Endothelial cell of umbilical vein (primary cell): ENCODE data around the gene TMEM145. TPM values are rescaled to one million over a fixed set of nuclear protein-coding genes. Genes with fewer than 3 reads are reported as not detected.

Experiments
- BruUV-seq: library from RNA; stranded (reverse); fragments of 400-500 nt; replicated peaks from 2 replicates; lab custom pipeline; 2021; lab: Mats Ljungman, UMichigan
- CTCF ChIA-PET: fragments of 300-600, 350-600 bp; sonication (Branson Sonifier 250); formaldehyde crosslinking; loops from one replicate; lab custom pipeline; 2021; ENCODE audit warnings: antibody characterized with exemption, inconsistent platforms; lab: Charles Lee
- POLR2A ChIA-PET: fragments of 300-600, 350-600 bp; sonication (Branson Sonifier 250); formaldehyde crosslinking; loops from one replicate; lab custom pipeline; 2021; ENCODE audit warnings: antibody characterized with exemption, inconsistent platforms; lab: Charles Lee
- DNase-seq: peaks from one replicate; pipeline ENCODE4 v3.0.0-alpha.2; 2011; ENCODE audit warnings: low read depth, low spot score
- FAIRE-seq: peaks from 2 replicates; lab custom pipeline; 2011; peaks lifted over from hg19 to GRCh38; lab: Jason Lieb, UNC
- H2AFZ ChIP-seq: 2 replicates; pipeline ENCODE4 v1.6.0; 2012; ENCODE audit warnings: low read depth, low read length, control low read depth, inconsistent platforms
- H3K27ac ChIP-seq: 2 replicates; pipeline ENCODE4 v1.5.1; 2011; ENCODE audit warnings: low read depth, mild to moderate bottlenecking, control low read depth, low read length, moderate library complexity; ENCODE audit not compliant: insufficient read depth
- H3K27me3 ChIP-seq, 2 experiments: 2 replicates each; pipeline versions ENCODE4 v1.6.0 to v1.6.1; 2011; ENCODE audit warnings: low read length in 2 of 2, mixed read lengths in 1 of 2; ENCODE audit not compliant: control insufficient read depth in 2 of 2, insufficient read depth in 2 of 2
- H3K36me3 ChIP-seq, 2 experiments: 2 replicates in 1 of 2; 3 replicates in 1 of 2; pipeline ENCODE4 v1.5.1; 2011; ENCODE audit warnings: low read length in 2 of 2, mild to moderate bottlenecking in 1 of 2, moderate library complexity in 1 of 2; ENCODE audit not compliant: control insufficient read depth in 2 of 2, insufficient read depth in 2 of 2; ENCODE audit errors: extremely low read depth in 1 of 2
- H3K4me1 ChIP-seq: 3 replicates; pipeline ENCODE4 v1.5.1; 2011; ENCODE audit warnings: mild to moderate bottlenecking, low read length; ENCODE audit not compliant: control insufficient read depth, insufficient read depth; ENCODE audit errors: extremely low read depth
- H3K4me2 ChIP-seq: 2 replicates; pipeline ENCODE4 v1.6.1; 2011; ENCODE audit warnings: low read length, control low read depth, mixed read lengths; ENCODE audit not compliant: insufficient read depth
- H3K4me3 ChIP-seq, 3 experiments: fragments of 200-600 bp in 1 of 3; sonication (generic), shearing (Covaris generic) in 1 of 3; replicated peaks in 1 of 3; 2 replicates each; pipeline ENCODE4 v1.5.1; 2011 to 2016; ENCODE audit warnings: control low read depth in 3 of 3, low read length in 3 of 3, mild to moderate bottlenecking in 2 of 3, inconsistent platforms in 1 of 3, low read depth in 1 of 3, moderate library complexity in 1 of 3; ENCODE audit not compliant: insufficient read depth in 1 of 3
- H3K79me2 ChIP-seq: 2 replicates; pipeline ENCODE4 v1.6.0; 2012; ENCODE audit warnings: low read length, inconsistent platforms; ENCODE audit not compliant: control insufficient read depth, insufficient read depth
- H3K9ac ChIP-seq: replicated peaks from 2 replicates; pipeline ENCODE3; 2011; ENCODE audit warnings: low read length, control low read depth; ENCODE audit not compliant: insufficient read depth; ENCODE audit errors: extremely low read depth
- H3K9me1 ChIP-seq: replicated peaks from 3 replicates; pipeline ENCODE4 v1.6.0; 2011; ENCODE audit warnings: mild to moderate bottlenecking, low read length; ENCODE audit not compliant: control insufficient read depth, insufficient read depth; ENCODE audit errors: extremely low read depth
- H3K9me3 ChIP-seq: replicated peaks from 2 replicates; pipeline ENCODE4 v1.5.1; 2012; ENCODE audit warnings: low read length, inconsistent platforms; ENCODE audit not compliant: control insufficient read depth, insufficient read depth
- H4K20me1 ChIP-seq: replicated peaks from 2 replicates; pipeline ENCODE3; 2011; ENCODE audit warnings: mild to moderate bottlenecking, low read length; ENCODE audit not compliant: control insufficient read depth, insufficient read depth; ENCODE audit errors: extremely low read depth
- EZH2 ChIP-seq: IDR thresholded peaks from 2 replicates; pipeline ENCODE4 v1.6.1; 2012; ENCODE audit warnings: borderline replicate concordance, low read depth, mild to moderate bottlenecking, moderate library complexity, low read length, inconsistent platforms; ENCODE audit not compliant: severe bottlenecking
- FOS ChIP-seq: IDR thresholded peaks from 2 replicates; pipeline ENCODE4 v1.6.1; 2011; ENCODE audit warnings: mild to moderate bottlenecking, low read length, moderate library complexity, borderline replicate concordance; ENCODE audit not compliant: insufficient read depth
- GATA2 ChIP-seq: IDR thresholded peaks from 2 replicates; pipeline ENCODE4 v1.7.0; 2011; ENCODE audit warnings: low read depth, mild to moderate bottlenecking, moderate library complexity, mixed read lengths, low read length; ENCODE audit not compliant: insufficient read length, insufficient read depth
- JUN ChIP-seq: IDR thresholded peaks from 2 replicates; pipeline ENCODE4 v1.6.1; 2011; ENCODE audit warnings: borderline replicate concordance, low read depth; ENCODE audit not compliant: insufficient read length, insufficient read depth
- MYC ChIP-seq: IDR thresholded peaks from one replicate; pipeline ENCODE4 v1.6.1; 2011; ENCODE audit warnings: mild to moderate bottlenecking, low read depth, low read length
- POLR2A ChIP-seq: IDR thresholded peaks from 2 replicates; pipeline ENCODE4 v1.6.1; 2012; ENCODE audit warnings: low read depth, mild to moderate bottlenecking, control low read depth, low read length
- POLR2AphosphoS5 ChIP-seq: IDR thresholded peaks from 2 replicates; pipeline ENCODE4 v1.6.1; 2012; ENCODE audit warnings: low read depth, mild to moderate bottlenecking, control low read depth, low read length, moderate library complexity; ENCODE audit not compliant: insufficient read depth
- dilution Hi-C: fragments of 300-500 bp; cut with MboI; formaldehyde crosslinking; loops from one replicate; pipeline ENCODE4 v1.15.0; 2019; ENCODE audit warnings: low sequenced_read_pairs; ENCODE audit not compliant: extremely low pct_ligation_motif_present
- intact Hi-C: fragments of 100-400 bp; cut with micrococcal nuclease; formaldehyde crosslinking; loops from one replicate; pipeline ENCODE4 v1.10.0; 2022
- polyA plus RNA-seq, 4 experiments: library from polyadenylated mRNA; depleted of rRNA in 3 of 4; stranded (reverse) in 3 of 4; unstranded in 1 of 4; fragments of >200 nt; gene quantifications; 2 replicates each; pipeline versions ENCODE4 v1.2.1 to v1.2.3, GENCODE V29; 2011 to 2012; ENCODE audit warnings: missing spikeins in 1 of 4
- total RNA-seq: library from RNA; stranded (reverse); gene quantifications from 2 replicates; pipeline ENCODE4 v1.2.3, GENCODE V29; 2021
- TF ChIP-seq, protein P1 (sequence below), 2 donors: IDR thresholded peaks; 1 replicate in 1 of 2; 2 replicates in 1 of 2; pipeline ENCODE4 v1.5.1; 2011; ENCODE audit warnings: low read length in 2 of 2, mild to moderate bottlenecking in 2 of 2, moderate library complexity in 2 of 2, control low read depth in 1 of 2, inconsistent platforms in 1 of 2, low read depth in 1 of 2; ENCODE audit not compliant: insufficient read depth in 1 of 2; ENCODE audit errors: extremely low read depth in 1 of 2
- TF ChIP-seq, protein P2 (sequence below): IDR thresholded peaks from 2 replicates; pipeline ENCODE4 v1.6.1; 2011; ENCODE audit not compliant: insufficient read depth, insufficient read length

The TMEM145 gene
- total and polyA plus RNA-seq, 2 donors (not counting 3 experiments of a cell fraction or from before 2014, with no cell fraction given), result not detected

DNA sequence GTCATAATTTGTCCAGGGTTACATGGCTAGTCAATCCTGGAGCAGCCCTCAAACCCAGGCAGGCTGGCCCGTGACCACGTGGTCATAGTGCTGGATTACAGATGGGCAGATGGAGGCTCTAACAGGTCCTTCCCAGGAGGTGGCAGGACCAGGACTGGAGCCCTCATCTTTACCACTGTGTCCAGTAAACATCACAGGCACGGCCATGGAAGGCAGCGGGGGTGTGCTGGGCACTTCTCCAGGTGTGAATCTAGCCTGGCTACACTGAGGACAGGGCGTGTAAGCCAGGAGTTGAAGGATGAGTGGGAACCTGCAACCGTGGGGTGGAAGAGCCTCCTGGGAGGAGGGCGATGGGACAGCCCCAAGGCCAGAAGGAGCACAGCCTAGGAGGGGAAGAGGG is 38.0 kb upstream of the TMEM145 start:
- H3K27me3 ChIP-seq, result no peaks in the 10 kb centered on the region
- DNase-seq (no peak), FAIRE-seq (no peak)
- no TSS peak for BruUV-seq
- TF ChIP-seq, protein P1, sequence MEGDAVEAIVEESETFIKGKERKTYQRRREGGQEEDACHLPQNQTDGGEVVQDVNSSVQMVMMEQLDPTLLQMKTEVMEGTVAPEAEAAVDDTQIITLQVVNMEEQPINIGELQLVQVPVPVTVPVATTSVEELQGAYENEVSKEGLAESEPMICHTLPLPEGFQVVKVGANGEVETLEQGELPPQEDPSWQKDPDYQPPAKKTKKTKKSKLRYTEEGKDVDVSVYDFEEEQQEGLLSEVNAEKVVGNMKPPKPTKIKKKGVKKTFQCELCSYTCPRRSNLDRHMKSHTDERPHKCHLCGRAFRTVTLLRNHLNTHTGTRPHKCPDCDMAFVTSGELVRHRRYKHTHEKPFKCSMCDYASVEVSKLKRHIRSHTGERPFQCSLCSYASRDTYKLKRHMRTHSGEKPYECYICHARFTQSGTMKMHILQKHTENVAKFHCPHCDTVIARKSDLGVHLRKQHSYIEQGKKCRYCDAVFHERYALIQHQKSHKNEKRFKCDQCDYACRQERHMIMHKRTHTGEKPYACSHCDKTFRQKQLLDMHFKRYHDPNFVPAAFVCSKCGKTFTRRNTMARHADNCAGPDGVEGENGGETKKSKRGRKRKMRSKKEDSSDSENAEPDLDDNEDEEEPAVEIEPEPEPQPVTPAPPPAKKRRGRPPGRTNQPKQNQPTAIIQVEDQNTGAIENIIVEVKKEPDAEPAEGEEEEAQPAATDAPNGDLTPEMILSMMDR (IDR thresholded peaks at IDR 0.05; ENCODE audit: extremely low read depth in 1 of 2, insufficient read depth in 1 of 2, low read depth in 1 of 2, low read length in 2 of 2), result no peak
- no peak overlapping the region for H3K4me2 ChIP-seq
- H3K9me1 ChIP-seq, result no peaks in the 10 kb centered on the region
- H4K20me1 ChIP-seq, result no peaks in the 10 kb centered on the region
- no peak overlapping the region for H2AFZ ChIP-seq
- H3K4me1 ChIP-seq, result peaks cover 40% of the 10 kb centered on the region
- H3K9ac ChIP-seq, result no peak overlapping the region
- H3K36me3 ChIP-seq, result peaks cover 12 to 28% of the 10 kb centered on the region in 2 experiments
- peaks cover 40% of the 10 kb centered on the region for H3K79me2 ChIP-seq
- ChIA-PET POLR2A (no interaction called here), CTCF (interaction anchor here (1.0 kb wide), 1 partner anchor 28 kb away, joined by 4 read pairs; no protein-coding TSS in a partner anchor)
- H3K27ac ChIP-seq, result no peak overlapping the region
- H3K9me3 ChIP-seq, result no peaks in the 10 kb centered on the region
- dilution Hi-C loops, result no loop called here
- H3K4me3 ChIP-seq, result no peak overlapping the region
- intact Hi-C loops, result no loop called here

DNA sequence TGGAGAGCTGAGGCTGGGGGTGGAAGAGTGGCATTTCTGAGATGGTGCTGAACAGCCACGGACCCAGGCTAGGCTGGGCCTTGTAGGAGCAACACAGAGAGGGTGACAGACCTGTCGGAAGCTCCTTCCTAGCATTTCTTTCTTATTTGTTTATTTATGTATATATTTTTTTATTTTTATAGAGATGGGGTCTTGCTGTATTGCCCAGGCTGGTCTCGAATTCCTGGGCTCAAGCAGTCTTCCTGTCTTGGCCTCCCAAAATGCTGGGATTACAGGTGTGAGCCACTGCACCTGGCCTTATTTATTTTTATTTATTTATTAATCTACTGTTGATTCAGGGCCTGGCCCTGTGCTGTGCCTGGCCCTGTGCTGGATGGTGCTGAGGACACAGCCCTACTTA is 37.6 kb upstream of the TMEM145 start:
- H3K27me3 ChIP-seq, result no peaks in the 10 kb centered on the region
- H3K9ac ChIP-seq, result no peak overlapping the region
- intact Hi-C loops, result no loop called here
- peaks cover 39% of the 10 kb centered on the region for H3K79me2 ChIP-seq
- dilution Hi-C loops, result no loop called here
- H3K4me3 ChIP-seq, result no peak overlapping the region
- no peaks in the 10 kb centered on the region for H3K9me1 ChIP-seq
- peaks cover 12 to 28% of the 10 kb centered on the region in 2 experiments for H3K36me3 ChIP-seq
- H3K4me2 ChIP-seq, result no peak overlapping the region
- no peak for DNase-seq
- FAIRE-seq, result no peak
- ChIA-PET CTCF (interaction anchor here (1.0 kb wide), 1 partner anchor 28 kb away, joined by 4 read pairs; no protein-coding TSS in a partner anchor), POLR2A (no interaction called here)
- no peaks in the 10 kb centered on the region for H3K9me3 ChIP-seq
- H2AFZ ChIP-seq, result no peak overlapping the region
- no peak overlapping the region for H3K27ac ChIP-seq
- H4K20me1 ChIP-seq, result no peaks in the 10 kb centered on the region
- BruUV-seq, result no TSS peak
- no peak for TF ChIP-seq EZH2
- TF ChIP-seq, protein P1 (IDR thresholded peaks at IDR 0.05; ENCODE audit: extremely low read depth in 1 of 2, insufficient read depth in 1 of 2, low read depth in 1 of 2, low read length in 2 of 2), result no peak
- TF ChIP-seq GATA2, result no peak
- no peak for TF ChIP-seq POLR2A
- TF ChIP-seq, protein P2, sequence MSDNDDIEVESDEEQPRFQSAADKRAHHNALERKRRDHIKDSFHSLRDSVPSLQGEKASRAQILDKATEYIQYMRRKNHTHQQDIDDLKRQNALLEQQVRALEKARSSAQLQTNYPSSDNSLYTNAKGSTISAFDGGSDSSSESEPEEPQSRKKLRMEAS, result no peak
- TF ChIP-seq MYC, result no peak
- TF ChIP-seq JUN, result no peak
- TF ChIP-seq FOS, result no peak
- no peak for TF ChIP-seq POLR2AphosphoS5
- H3K4me1 ChIP-seq, result peaks cover 37% of the 10 kb centered on the region
